HUES48 (cell line): ENCODE measurements around the gene HSD17B11.
"Not testable (repeated sequence)": the region's sequence is repeated elsewhere in the genome, so short reads cannot be mapped to it uniquely, and the experiment has no call there.

Source experiments
- H3K27ac ChIP-seq: one replicate; pipeline ENCODE4 v1.7.0; 2013; ENCODE audit warnings: low read depth, low read length, inconsistent platforms
- H3K27me3 ChIP-seq: 2 replicates; pipeline ENCODE4 v1.6.1; 2013; ENCODE audit warnings: mild to moderate bottlenecking, low read length; ENCODE audit not compliant: control insufficient read depth, insufficient read depth
- H3K36me3 ChIP-seq: 2 replicates; pipeline ENCODE4 v1.6.1; 2013; ENCODE audit warnings: low read length; ENCODE audit not compliant: control insufficient read depth, insufficient read depth
- H3K4me1 ChIP-seq: 2 replicates; pipeline ENCODE4 v1.6.1; 2013; ENCODE audit warnings: mild to moderate bottlenecking, low read length; ENCODE audit not compliant: control insufficient read depth, insufficient read depth
- H3K4me3 ChIP-seq: 2 replicates; pipeline ENCODE4 v1.5.1; 2013; ENCODE audit warnings: mild to moderate bottlenecking, low read depth, low read length
- H3K9ac ChIP-seq: 2 replicates; pipeline ENCODE4 v1.6.1; 2013; ENCODE audit warnings: mild to moderate bottlenecking, low read depth, low read length, moderate library complexity
- H3K9me3 ChIP-seq: 2 replicates; pipeline ENCODE4 v1.6.1; 2013; ENCODE audit warnings: low read length; ENCODE audit not compliant: control insufficient read depth, insufficient read depth

Gene HSD17B11, protein sequence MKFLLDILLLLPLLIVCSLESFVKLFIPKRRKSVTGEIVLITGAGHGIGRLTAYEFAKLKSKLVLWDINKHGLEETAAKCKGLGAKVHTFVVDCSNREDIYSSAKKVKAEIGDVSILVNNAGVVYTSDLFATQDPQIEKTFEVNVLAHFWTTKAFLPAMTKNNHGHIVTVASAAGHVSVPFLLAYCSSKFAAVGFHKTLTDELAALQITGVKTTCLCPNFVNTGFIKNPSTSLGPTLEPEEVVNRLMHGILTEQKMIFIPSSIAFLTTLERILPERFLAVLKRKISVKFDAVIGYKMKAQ

DNA sequence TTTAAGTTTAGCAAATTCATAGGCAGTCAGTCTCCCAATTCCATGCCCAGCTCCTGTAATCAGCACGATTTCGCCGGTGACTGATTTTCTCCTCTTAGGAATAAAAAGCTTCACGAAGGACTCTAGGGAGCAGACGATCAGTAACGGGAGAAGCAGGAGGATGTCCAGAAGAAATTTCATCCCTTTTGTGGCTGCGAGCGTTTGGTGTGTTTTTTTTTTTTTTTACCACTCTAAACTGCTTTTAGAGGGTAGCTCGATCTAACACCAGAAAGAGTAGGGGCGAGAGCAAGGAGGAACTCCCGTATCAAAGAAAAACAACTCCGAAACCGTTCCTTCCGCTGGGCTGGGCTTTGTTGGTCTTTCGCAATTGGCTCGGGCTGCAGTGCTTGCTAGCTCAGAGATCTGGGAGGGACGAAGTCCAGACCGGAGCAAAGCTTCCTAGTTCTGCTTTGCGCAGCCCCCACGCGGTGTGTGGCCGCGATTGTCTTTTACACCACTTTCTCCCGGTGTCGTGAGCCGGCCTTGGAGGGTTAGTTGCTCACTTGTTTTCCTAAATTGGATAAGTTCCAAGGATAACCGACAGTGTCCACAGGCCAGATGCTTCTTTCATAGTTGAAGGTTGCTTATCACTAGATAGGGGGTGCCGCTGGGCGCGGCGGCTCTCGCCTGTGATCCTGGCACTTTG is at the start of gene HSD17B11:
TSS of gene HSD17B11 (minus strand) at position 298 of the 685 bp plus-strand sequence. CDS start at position 180, 118 bp downstream.
- H3K27ac ChIP-seq, result peak within 1 kb of the TSS; percentile 81
- peak within 1 kb of the TSS; percentile 60 for H3K9ac ChIP-seq
- H3K9me3 ChIP-seq, result no peaks in the 10 kb centered on the region
- no peaks in the 10 kb centered on the region for H3K27me3 ChIP-seq
- H3K36me3 ChIP-seq, result no peaks in the 10 kb centered on the region
- H3K4me3 ChIP-seq, result peak within 1 kb of the TSS; percentile 66
- H3K4me1 ChIP-seq, result no peaks in the 10 kb centered on the region

DNA sequence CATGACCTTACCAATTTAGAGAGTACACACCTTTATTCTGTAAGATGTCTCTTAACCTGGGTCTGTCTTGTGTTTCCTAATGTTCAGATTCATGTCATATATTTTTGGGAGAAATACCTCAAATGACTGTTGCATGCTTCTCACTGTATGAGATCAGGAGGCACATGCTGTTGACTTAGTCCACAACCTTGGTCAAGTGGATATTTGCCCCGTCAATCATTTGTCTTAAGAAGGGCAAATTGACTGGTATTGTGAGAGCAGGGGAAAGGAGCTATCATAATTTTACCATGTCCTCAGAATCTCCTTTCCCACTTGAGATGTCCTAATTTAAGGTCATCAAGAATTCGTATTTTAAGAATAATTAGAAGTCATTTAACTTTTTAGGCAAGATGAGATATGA is 42.4 kb upstream of the HSD17B11 start:
- peaks cover 25% of the 10 kb centered on the region for H3K36me3 ChIP-seq
- no peaks in the 10 kb centered on the region for H3K9me3 ChIP-seq
- H3K27me3 ChIP-seq, result no peaks in the 10 kb centered on the region
- no peak overlapping the region for H3K9ac ChIP-seq
- H3K4me1 ChIP-seq, result peaks cover 24% of the 10 kb centered on the region
- H3K27ac ChIP-seq, result no peak overlapping the region
- H3K4me3 ChIP-seq, result no peak overlapping the region

DNA sequence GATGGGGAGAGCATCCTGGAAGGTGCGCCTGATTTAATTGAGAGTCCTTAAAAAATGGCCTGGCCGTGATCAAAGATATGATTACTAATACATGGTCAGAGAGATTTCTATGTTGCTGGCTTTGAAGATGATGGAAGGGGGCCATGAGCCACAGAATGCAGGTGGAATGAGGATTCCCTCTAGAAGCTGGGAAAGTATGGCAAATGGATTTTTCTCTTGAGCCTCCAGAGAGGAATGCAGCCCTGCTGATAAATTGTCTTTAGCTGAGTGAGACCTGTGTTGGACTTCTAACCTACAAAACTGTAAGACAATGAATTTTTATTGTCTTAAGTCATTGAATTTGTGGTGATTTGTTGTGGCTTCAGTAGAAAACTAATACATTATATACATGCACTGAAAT is 39.0 kb upstream of the HSD17B11 start:
- H3K36me3 ChIP-seq, result peaks cover 2% of the 10 kb centered on the region; the same call in 1 of the 2 replicates
- no peaks in the 10 kb centered on the region for H3K27me3 ChIP-seq
- no peaks in the 10 kb centered on the region for H3K9me3 ChIP-seq
- no peak overlapping the region for H3K4me3 ChIP-seq
- H3K4me1 ChIP-seq, result peaks cover 24% of the 10 kb centered on the region
- H3K27ac ChIP-seq, result peak overlapping the region; percentile 22
- H3K9ac ChIP-seq, result no peak overlapping the region

DNA sequence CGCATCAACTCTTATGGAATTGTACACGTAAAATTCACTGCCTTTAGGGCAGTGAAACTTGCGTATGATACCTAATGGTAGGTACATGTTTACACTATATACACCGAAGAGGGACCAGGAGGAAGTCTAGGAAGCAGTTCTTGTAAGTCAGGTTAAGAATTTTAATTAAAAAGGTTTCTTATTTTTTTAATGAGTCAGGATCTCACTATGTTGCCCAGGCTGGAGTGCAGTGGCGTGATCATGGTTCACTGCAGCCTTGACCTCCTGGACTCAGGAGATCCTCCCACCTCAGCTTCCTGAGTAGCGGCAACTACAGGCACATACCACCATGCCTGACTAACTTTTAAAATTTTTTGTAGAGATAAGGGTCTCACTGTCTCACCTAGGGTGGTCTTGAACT is 38.0 kb upstream of the HSD17B11 start:
- no peaks in the 10 kb centered on the region for H3K9me3 ChIP-seq
- no peak overlapping the region for H3K27ac ChIP-seq
- H3K9ac ChIP-seq, result no peak overlapping the region
- no peaks in the 10 kb centered on the region for H3K27me3 ChIP-seq
- no peaks in the 10 kb centered on the region for H3K36me3 ChIP-seq
- H3K4me1 ChIP-seq, result peaks cover 24% of the 10 kb centered on the region
- no peak overlapping the region for H3K4me3 ChIP-seq

DNA sequence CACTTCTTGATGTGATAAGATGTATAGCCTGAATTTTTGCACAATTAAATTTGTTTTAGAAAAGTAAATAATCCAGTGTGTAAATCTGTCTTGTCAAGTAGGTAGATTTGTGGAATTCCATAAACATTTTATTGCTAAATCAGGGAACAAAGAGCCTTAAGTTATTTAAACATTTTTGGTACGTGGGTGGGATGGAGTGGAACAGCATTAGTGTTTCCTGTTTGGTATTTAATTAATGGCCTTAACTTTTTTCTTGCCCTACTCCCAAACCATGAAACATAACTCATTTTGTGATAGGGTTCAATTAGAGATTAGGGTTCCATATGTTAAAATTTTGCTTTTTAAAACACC is 36.5 kb upstream of the HSD17B11 start:
- Histone ChIP-seq H3K27ac (no peak overlapping the region), H3K9ac (no peak overlapping the region), H3K36me3 (no peaks in the 10 kb centered on the region), H3K4me1 (peaks cover 28% of the 10 kb centered on the region), H3K4me3 (no peak overlapping the region), H3K27me3 (no peaks in the 10 kb centered on the region), H3K9me3 (no peaks in the 10 kb centered on the region)

DNA sequence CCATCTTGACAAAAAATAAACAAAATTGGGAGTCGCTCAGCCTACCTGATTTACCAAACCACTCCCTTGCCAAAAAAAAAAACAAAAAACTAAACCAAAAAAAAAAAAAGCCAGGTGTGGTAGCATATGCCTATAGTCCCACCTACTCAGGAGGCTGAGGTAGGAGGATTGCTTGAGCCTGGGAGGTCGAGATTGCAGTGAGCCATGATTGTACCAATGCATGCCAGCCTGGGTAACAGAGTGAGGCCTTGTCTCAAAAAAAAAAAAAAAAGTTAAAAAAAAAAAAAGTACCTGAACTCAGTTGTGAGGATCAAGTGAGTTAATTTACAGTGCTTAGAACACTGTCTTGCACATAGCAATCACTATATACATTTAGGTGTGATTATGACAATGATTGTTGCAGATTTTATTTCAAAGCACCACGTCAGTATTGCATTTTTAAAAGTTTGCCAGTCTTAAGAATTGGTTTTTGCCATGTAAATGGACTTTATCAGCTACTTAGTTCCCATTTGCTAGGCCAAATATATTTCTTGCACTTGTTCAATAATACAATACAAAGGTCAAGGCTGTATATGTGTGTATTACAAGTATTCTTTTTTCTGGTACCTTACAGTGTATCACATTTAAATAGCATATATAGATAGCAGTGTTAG is 36.0 kb upstream of the HSD17B11 start:
- no peak overlapping the region for H3K9ac ChIP-seq
- peaks cover 27% of the 10 kb centered on the region for H3K4me1 ChIP-seq

DNA sequence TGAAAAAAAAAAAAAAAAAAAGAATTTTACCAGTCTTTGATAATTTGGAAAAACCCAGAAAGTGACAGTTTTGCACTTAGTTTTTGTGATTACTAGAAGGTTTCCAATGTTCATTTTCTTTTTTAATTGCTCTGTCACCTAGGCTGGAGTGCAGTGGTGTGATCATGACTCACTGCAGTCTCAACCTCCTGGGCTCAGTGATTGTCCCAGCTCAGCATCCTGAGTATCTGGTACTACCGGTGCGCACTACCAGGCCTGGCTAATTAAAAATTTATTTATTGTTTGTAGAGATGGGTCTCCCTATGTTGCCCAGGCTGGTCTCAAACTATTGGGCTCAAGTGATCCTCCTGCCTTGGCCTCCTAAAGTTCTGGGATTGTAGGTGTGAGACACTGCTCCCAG is 34.7 kb upstream of the HSD17B11 start:
- Histone ChIP-seq H3K36me3 (no peaks in the 10 kb centered on the region), H3K4me3 (no peak overlapping the region), H3K27ac (no peak overlapping the region), H3K27me3 (no peaks in the 10 kb centered on the region), H3K9ac (no peak overlapping the region), H3K4me1 (peaks cover 27% of the 10 kb centered on the region), H3K9me3 (no peaks in the 10 kb centered on the region)

More for the DNA sequence above, 36.0 kb upstream of the HSD17B11 start:
- Histone ChIP-seq H3K27ac (no peak overlapping the region), H3K4me3 (no peak overlapping the region), H3K36me3 (no peaks in the 10 kb centered on the region), H3K9me3 (no peaks in the 10 kb centered on the region), H3K27me3 (no peaks in the 10 kb centered on the region)

DNA sequence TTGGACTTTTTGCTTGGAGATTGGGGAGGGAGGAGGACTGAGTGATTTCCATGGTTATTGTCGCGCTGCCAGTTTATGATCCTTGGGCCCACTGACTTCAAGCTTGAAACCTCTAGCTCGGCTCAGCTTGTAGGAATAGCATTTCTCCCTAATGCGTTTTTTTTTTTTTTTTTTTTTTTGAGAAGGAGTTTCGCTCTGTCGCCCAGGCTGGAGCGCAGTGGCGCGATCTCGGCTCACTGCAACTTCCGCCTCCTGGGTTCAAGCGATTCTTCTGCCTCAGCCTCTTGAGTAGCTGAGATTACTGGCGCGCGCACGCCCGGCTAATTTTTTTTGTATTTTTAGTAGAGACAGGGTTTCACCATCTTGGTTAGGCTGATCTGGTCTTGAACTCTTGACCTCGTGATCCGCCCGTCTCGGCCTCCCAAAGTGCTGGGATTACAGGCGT is 33.1 kb upstream of the HSD17B11 start:
- peak overlapping the region; percentile 88 for H3K4me3 ChIP-seq
- not testable (repeated sequence) for H3K27ac ChIP-seq, H3K27me3 ChIP-seq, H3K36me3 ChIP-seq, H3K9ac ChIP-seq, H3K9me3 ChIP-seq
- H3K4me1 ChIP-seq, result peaks cover 27% of the 10 kb centered on the region

DNA sequence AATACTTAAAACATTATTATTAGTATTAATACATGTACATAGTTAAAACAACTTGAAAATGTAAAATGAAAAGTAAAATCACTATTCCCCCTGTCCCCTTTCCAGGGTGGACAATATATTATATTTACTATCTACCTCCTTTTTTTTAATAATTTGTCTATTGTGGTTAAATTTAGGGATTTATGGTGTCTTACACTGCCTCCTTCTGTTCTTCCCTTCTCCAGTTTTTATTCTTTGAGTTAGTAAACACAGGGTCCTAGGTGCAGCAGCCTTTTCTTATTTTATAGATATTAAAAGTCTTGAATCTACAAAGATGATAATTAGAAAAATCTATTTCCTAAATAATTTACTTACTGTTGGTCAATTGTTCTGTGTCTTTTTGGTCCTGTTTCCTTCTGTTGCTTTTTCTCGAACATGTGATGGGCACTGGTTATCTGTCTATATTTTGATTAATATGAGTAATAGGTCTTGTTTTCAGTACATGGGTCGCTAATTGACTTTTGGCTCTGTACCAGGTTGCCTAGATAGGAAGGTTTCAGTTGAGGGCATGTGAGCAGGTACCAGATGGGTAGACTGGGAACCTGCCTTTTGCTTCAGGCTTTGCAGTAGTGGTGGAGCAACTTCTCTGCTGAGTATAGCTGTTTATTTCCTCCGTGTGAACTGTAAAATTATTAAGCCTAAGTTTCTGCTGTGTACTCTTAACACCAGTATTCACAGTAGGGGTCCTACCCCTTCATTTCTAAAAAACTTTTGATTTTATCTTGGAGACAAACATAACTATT is 32.5 kb upstream of the HSD17B11 start:
- Histone ChIP-seq H3K27ac (no peak overlapping the region), H3K9ac (peak overlapping the region; percentile 90), H3K4me3 (peak overlapping the region; percentile 88), H3K36me3 (no peaks in the 10 kb centered on the region), H3K9me3 (no peaks in the 10 kb centered on the region), H3K27me3 (no peaks in the 10 kb centered on the region), H3K4me1 (peaks cover 27% of the 10 kb centered on the region)

DNA sequence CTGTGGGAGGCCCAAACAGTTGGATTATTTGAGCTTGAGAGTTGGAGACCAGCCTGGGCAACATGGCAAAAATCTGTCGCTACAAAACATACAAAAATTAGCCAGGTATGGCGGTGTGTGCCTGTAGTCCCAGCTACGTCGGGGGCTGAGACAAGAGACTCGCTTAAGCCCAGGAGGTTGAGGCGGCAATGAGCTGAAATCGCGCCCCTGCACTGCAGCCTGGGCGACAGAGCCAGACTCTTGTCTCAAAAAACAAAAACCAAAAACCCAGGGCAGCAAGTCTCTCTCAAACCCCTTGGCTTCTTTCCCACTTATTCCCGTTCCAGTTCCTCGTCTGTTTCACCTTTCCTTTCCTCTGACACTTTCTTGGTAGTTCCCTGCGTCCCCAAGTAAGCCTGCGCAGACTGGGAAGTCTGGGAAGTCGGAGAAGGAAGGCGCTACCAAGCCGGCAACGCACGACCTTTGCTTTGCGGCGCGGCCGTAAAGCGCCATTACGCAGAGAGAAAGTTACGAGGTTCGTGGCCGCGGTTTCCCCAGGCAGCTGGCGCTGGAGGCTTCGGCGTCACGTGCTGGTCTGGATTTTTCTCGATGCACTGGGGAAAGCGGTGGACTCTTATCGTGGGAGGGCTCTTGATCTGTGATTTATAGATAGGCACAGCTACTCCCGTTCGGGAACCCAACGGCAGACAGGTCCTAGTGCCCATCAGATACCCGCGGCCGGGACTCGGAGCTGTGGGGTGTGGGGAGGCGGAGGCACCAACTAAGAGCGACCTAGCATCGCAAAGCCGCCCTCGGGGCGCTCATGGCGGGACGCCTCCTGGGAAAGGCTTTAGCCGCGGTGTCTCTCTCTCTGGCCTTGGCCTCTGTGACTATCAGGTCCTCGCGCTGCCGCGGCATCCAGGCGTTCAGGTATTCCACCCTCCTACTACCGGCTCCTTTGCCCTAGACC is 31.4 kb upstream of the HSD17B11 start, which contains the start of gene NUDT9:
TSS of gene NUDT9 (plus strand) at position 470 of the 949 bp plus-strand sequence. CDS start at position 803, 333 bp downstream.
- no peaks in the 10 kb centered on the region for H3K36me3 ChIP-seq
- H3K4me3 ChIP-seq, result peak within 1 kb of the TSS; percentile 88
- peak within 1 kb of the TSS; percentile 90 for H3K9ac ChIP-seq
- peaks cover 27% of the 10 kb centered on the region for H3K4me1 ChIP-seq
- peak within 1 kb of the TSS; percentile 96 for H3K27ac ChIP-seq
- H3K9me3 ChIP-seq, result 0 out of 2 replicates have a peak, but pooled peaks cover 6% of the 10 kb centered on the region
- no peaks in the 10 kb centered on the region for H3K27me3 ChIP-seq
